ENCODE results near the gene LIPC. TPM values are rescaled to one million over a fixed set of nuclear protein-coding genes. Genes with fewer than 3 reads are reported as not detected.

Gene LIPC
- polyA plus RNA-seq, 2 of the 4 experiments (the other 2 are of a cell fraction): 0.13 to 0.30 TPM

GRCh38 chr15:58549013-58549784 is 117.4 kb downstream of the LIPC start:
- ChIA-PET POLR2A (no interaction called here), CTCF (interaction anchor here (0.5 to 1.6 kb wide), 9 partner anchors 9 to 480 kb away, joined by 3 to 5 read pairs (median 4); no protein-coding TSS in a partner anchor)
- Histone ChIP-seq H3K4me1 (peaks cover 60% of the 10 kb centered on the region), H3K27ac (peak overlapping the region; percentile 95), H3K4me2 (no peak overlapping the region), H3K4me3 (no peak overlapping the region), H3K9me3 (no peaks in the 10 kb centered on the region)
- DNase-seq (ENCODE audit: low read depth in 1 of 2, low spot score in 1 of 2): no peak
- WGBS (ENCODE audit: missing lambda C conversion rate): 91% methylated on average over 12 of the region's 12 CpGs
- no peak for FAIRE-seq
- TF ChIP-seq CTCF (IDR thresholded peaks at IDR 0.05): no peak
- TF ChIP-seq TFCP2L1 (CRISPR knock-in tag; IDR thresholded peaks at IDR 0.05): no peak
- TF ChIP-seq ZSCAN20 (CRISPR knock-in tag; IDR thresholded peaks at IDR 0.05): no peak
- no peak for TF ChIP-seq JUNB (IDR thresholded peaks at IDR 0.05)
- no peak for TF ChIP-seq RAD21 (conservative IDR thresholded peaks at IDR 0.05 in 1 of 2, IDR thresholded peaks at IDR 0.05 in 1 of 2)
- no peak for TF ChIP-seq RFX5 (IDR thresholded peaks at IDR 0.05)
- no peak for TF ChIP-seq FOXS1 (CRISPR knock-in tag; IDR thresholded peaks at IDR 0.05)
- ATAC-seq: no peak

GRCh38 chr15:58549785-58550074 is 117.9 kb downstream of the LIPC start:
- CTCF ChIA-PET: interaction anchor here (1.2 to 1.3 kb wide), 3 partner anchors 10 to 321 kb away, joined by 3 to 4 read pairs (median 3); no protein-coding TSS in a partner anchor
- DNase-seq (ENCODE audit: low read depth in 1 of 2, low spot score in 1 of 2) (no peak), FAIRE-seq (no peak), ATAC-seq (no peak)
- Histone ChIP-seq H3K4me2 (no peak overlapping the region), H3K4me1 (peaks cover 60% of the 10 kb centered on the region), H3K9me3 (no peaks in the 10 kb centered on the region), H3K4me3 (no peak overlapping the region), H3K27ac (peak overlapping the region; percentile 95; a peak in 5 of 6 replicates)
- POLR2A ChIA-PET: no interaction called here
- no peak for TF ChIP-seq HOXB5 (CRISPR knock-in tag; IDR thresholded peaks at IDR 0.05)
- TF ChIP-seq CEBPB (IDR thresholded peaks at IDR 0.05): no peak
- TF ChIP-seq USF2 (IDR thresholded peaks at IDR 0.05): no peak
- WGBS (ENCODE audit: missing lambda C conversion rate): 93% methylated on average over 7 of the region's 7 CpGs

- Histone ChIP-seq H3K4me3 (no peak overlapping the region), H3K4me2 (peak overlapping the region; percentile 33), H3K27ac (peak overlapping the region; percentile 54 to 62; a peak in 4 of 6 replicates), H3K9me3 (no peaks in the 10 kb centered on the region), H3K4me1 (peaks cover 48% of the 10 kb centered on the region)
- TF ChIP-seq KDM5A (IDR thresholded peaks at IDR 0.05): no peak
- no peak for TF ChIP-seq HOXA7 (CRISPR knock-in tag; IDR thresholded peaks at IDR 0.05)
- TF ChIP-seq RARB (CRISPR knock-in tag; IDR thresholded peaks at IDR 0.05): no peak
- TF ChIP-seq RNF2 (IDR thresholded peaks at IDR 0.05; ENCODE audit: borderline replicate concordance, low read depth): no peak
- TF ChIP-seq POLR2AphosphoS2 (conservative IDR thresholded peaks at IDR 0.05; ENCODE audit: low read length): no peak
- no peak for TF ChIP-seq NR3C1 (IDR thresholded peaks at IDR 0.05)
- TF ChIP-seq HEYL (CRISPR knock-in tag; IDR thresholded peaks at IDR 0.05): no peak
- TF ChIP-seq GATA3 (IDR thresholded peaks at IDR 0.05; ENCODE audit: borderline replicate concordance): no peak
- WGBS (ENCODE audit: missing lambda C conversion rate): 89% methylated on average over 10 of the region's 10 CpGs
- POLR2A ChIA-PET: no interaction called here
- ATAC-seq: no peak
- no peak for DNase-seq (ENCODE audit: low read depth in 1 of 2, low spot score in 1 of 2)
- no peak for FAIRE-seq
- CTCF ChIA-PET: interaction anchor here (1.0 to 1.2 kb wide), 2 partner anchors 10 to 323 kb away, joined by 3 to 4 read pairs; no protein-coding TSS in a partner anchor
These were observed 119.4 kb downstream of the LIPC start for GRCh38 chr15:58551084-58551763.
